GM12865 (cell line): ENCODE data around the gene OVOL3.

Source experiments
- DNase-seq: peaks from one replicate; pipeline ENCODE4 v3.0.0; 2010; ENCODE audit warnings: low read depth
- H3K4me3 ChIP-seq: 2 replicates; pipeline ENCODE4 v1.5.1; 2011; ENCODE audit warnings: mild to moderate bottlenecking, low read depth, low read length, control low read depth
- CTCF ChIP-seq: IDR thresholded peaks from 2 replicates; pipeline ENCODE4 v1.5.1; 2011; ENCODE audit warnings: low read length, control low read depth, low read depth, inconsistent platforms; ENCODE audit not compliant: insufficient read depth; ENCODE audit errors: missing control alignments

OVOL3 gene

DNA sequence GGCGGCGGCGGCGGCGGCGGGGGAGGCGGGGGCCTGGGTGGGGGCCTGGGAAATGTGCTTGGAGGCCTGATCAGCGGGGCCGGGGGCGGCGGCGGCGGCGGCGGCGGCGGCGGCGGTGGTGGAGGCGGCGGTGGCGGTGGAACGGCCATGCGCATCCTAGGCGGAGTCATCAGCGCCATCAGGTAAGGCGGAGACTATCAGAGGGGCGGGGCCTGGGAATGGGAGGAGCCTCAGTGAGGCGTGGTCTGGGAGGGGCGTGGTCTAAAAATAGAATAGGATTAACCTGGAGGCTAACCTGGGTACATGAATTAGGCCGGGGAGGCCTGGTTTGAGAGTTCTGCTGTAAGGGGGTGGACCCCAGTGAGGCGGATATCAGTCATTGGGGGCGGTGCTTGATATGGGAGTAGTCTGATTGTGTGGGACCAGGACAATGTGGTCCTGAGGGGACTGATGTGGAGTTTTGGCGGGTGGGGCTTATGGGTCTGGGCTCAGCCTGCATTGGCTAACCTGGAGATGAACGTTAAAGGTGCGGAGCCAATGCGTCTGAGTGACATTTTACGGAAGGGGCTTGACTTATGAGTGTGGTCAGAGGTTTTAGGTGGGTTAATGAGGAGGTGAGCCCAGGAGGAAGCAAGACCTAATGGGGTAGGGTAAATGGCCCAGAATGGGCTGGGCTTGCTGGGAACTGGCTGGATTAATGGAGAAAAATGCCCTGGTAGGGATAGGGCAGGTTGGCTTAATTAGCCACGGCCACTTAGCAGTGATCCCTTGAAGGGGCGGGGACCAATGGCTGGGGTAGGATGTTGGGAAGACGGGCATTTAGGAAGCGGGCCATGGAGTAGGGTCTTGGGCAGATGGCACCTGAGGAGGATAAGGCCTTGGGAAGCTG is 30.3 kb downstream of the OVOL3 start:
- DNase-seq: peak; percentile 92
- TF ChIP-seq CTCF: no peak
- peak overlapping the region; percentile 100 for H3K4me3 ChIP-seq

DNA sequence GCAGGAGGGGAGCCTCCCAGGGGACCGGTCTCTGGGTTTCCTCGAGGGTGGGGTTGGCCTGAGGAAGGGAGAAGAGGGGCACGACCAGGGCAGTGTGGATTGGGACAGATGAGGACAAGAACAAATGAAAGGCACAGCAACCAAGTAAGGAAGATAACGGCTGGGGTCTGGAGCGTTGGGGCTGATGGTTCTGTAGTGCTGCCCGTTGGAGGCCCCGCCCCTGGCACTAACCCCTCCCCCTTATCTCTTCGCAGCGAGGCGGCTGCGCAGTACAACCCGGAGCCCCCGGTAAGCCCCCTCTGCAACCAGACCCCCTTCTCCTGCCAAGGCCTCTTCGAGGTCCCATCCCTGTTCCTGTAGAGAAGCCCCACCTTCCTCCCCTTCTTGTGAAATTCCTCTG is 31.1 kb downstream of the OVOL3 start:
- H3K4me3 ChIP-seq: no peak overlapping the region
- DNase-seq: no peak
- no peak for TF ChIP-seq CTCF

DNA sequence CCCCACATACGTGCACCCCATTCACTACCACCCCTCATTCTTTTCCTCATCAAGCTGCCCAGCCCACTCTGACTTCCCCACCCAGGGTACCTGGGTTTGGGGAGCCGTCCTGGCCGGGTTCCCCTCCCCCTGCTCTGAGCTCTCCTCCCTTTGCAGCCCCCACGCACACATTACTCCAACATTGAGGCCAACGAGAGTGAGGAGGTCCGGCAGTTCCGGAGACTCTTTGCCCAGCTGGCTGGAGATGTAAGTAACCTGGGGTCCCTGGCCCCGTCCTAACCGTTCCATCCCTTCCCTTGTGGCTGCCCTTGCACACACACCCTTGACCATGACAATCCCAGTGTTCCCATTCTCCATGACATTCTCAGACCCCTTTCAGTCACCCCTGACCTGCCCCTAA is 31.6 kb downstream of the OVOL3 start:
- no peak for DNase-seq
- TF ChIP-seq CTCF: no peak

GRCh38 chr19:36144624-36145023 is 33.7 kb downstream of the OVOL3 start:
- TF ChIP-seq CTCF: no peak
- H3K4me3 ChIP-seq: no peak overlapping the region
- no peak for DNase-seq

More for the DNA sequence above, 31.6 kb downstream of the OVOL3 start:
- no peak overlapping the region for H3K4me3 ChIP-seq

DNA sequence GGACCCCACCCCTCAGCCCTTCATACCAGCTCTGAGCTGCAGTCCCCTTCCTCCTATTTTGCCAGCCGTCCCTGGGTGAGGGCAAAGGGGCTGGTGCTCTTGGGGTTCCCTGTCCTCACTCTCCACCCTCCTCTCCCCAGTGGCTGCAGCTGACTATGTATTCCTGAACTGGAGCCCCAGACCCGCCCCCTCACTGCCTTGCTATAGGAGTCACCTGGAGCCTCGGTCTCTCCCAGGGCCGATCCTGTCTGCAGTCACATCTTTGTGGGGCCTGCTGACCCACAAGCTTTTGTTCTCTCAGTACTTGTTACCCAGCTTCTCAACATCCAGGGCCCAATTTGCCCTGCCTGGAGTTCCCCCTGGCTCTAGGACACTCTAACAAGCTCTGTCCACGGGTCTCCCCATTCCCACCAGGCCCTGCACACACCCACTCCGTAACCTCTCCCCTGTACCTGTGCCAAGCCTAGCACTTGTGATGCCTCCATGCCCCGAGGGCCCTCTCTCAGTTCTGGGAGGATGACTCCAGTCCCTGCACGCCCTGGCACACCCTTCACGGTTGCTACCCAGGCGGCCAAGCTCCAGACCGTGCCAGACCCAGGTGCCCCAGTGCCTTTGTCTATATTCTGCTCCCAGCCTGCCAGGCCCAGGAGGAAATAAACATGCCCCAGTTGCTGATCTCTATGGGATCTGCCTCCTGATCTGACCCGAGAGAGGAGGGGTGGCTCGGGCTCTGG is 38.9 kb downstream of the OVOL3 start:
- no peak for TF ChIP-seq CTCF
- no peak for DNase-seq
- H3K4me3 ChIP-seq: no peak overlapping the region

DNA sequence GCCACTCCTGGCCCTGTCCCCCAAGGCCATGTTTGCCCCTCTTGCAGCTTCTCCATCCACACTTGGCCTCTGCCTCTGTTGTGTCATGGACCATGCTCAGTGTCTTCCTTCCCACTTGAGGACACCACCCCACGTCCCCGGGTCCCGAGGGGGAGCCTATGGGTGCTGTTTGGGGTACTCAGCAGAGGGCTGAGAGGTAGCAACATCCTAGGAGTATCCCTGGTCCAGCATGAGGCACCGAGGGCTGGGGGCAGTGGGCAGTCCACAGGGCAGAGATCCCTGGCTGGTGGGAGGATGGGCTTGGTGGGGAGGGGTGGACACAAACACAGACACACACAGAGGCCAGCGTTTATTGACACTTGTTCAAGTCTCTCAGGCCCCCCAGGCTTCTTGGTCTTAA is 39.6 kb downstream of the OVOL3 start:
- H3K4me3 ChIP-seq: no peak overlapping the region
- no peak for TF ChIP-seq CTCF
- DNase-seq: no peak
